ENCODE measurements around the gene KRT39.

KRT39 gene

DNA sequence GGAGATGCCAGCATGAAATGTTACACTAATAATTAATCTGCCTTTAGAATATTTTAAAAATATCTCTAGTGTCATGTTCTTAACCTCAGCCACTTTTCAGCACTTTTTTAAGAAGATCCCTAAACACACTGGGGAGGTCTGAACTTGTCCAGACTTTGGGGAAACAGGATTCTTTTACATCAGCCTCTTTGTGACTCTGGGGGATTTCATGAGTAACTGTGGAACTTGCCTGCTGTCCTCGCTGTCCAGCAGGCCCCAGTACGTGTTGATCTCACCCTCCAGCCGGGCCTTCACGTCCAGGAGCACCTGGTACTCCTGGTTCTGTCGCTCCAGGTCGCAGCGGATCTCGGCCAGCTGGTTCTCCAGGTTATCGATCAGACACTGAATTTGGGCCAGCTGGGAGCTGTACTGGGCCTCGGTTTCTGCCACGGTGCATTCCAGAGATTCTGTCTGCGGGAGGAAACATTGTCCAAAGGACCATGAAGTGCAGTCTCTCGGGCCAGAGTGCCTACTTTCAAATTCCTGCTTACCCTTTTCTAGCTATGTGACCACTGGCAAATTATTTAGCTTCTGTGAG lies 11.9 kb upstream of the KRT39 start:
- DNase-seq, result no peak

DNA sequence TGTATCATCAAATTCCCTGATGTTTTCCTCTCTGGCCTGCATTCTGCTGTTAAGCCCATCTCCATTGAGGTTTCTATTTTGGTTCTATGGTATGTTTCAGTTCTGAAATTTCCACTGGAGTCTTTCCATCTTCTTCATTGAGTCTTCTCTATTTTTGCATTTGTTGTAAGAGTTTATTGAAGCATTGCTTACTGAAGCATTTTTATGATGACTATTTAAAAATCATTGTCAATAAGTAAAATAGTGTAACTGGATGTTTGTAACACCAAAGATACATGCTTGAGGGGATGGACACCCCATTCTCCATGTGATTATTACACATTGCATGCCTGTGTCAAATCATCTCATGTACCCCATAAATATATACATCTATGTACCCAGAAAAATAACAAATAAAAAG lies 8.8 kb upstream of the KRT39 start:
- DNase-seq, result no peak

DNA sequence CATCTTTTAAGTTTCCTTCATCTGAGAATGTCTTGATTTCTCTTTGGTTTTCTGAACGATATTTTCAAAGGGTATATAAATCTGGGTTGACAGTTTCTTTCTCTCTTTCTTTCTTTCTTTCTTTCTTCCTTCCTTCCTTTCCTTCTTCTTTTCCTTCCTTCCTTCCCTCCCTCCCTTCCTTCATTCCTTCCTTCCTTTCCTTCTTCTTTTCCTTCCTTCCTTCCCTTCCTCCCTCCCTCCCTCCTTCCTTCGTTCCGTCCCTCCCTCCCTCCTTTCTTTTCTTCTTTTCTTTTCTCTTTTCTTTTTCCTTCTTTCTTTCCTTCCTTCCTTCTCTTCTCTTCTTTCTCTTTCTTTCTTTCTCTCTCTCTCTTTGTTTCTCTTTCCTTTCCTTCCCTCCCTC lies 7.6 kb upstream of the KRT39 start:
- DNase-seq, result no peak

DNA sequence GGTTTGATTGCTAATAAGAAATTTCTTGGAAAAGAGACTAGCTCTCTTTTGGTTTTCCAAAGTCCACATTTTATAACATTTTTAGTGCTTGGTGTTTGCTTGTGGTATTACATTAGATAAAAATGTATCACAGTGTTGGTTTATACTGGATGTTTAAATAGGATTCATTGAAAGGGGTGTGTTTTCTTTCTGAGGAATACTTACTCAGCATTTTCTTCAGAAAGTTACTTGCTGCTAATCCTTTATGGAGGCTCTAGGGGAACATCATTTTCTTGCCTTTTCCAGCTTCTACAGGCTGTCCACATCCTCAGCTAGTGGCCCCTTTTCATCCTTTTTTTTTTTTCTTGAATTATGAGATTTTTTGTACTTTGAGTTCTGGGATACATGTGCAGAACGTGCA lies 834 bp upstream of the KRT39 start:
- DNase-seq, result no peak

DNA sequence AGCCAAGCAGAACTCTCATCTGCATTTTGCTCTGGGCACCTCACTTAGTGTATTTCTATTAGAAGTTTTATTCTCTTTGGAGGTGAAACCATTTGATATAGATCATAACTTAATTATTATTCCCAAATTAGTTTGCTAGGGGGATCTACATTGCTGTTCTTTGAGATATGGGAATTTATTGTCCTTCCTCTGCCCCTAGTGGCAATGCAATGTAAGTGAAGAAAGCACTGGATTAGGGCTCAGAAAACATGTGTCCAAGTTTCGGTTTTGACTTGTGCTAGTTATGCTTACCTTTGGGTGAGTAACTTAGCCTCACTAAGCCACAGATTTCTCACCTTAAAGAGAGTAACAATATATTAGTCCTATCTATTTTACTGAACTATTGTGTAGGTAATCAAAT lies 2.9 kb downstream of the KRT39 start:
- no peak for DNase-seq

DNA sequence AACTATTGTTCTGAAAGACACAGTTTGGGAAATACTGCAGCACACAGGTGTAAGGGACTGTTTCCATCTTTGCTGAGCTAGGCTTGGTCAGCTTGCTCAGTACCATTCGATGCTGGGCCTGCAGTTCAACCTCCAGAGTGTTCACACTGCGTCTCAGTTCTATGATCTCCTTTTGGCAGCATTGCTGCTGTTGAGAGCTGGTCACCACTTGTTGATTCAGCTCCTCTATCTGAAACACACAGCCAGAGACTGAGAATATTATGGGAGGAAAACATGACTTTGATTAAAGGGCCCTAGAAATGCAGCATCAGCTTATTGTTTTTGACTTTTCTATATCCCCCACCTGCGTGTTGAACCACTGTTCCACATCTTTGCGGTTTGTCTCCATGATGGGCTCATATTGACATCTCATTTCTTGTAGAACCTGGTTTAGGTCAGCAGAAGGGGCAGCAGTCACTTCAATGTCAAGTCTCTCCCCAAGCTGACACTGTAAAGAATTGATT lies 4.6 kb downstream of the KRT39 start:
- DNase-seq, result no peak

DNA sequence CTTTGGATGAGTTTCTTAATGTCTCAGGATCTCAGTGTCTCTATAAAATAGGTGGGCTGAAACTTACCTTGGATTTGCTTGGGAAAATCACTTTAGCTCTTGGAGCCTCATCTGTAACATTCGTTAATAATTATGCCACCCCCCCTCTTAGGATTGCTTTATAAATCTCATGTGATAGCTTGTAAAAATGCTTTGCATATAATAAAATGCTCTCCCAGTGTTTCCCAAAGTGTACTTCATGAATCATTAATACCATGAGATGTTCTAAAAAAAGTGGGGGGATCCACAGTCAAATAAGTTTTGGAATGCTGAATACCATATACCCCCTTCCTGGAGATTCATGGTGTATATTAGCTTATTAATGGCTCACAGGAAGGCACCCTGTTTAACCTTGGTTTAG lies 5.2 kb downstream of the KRT39 start:
- no peak for DNase-seq

DNA sequence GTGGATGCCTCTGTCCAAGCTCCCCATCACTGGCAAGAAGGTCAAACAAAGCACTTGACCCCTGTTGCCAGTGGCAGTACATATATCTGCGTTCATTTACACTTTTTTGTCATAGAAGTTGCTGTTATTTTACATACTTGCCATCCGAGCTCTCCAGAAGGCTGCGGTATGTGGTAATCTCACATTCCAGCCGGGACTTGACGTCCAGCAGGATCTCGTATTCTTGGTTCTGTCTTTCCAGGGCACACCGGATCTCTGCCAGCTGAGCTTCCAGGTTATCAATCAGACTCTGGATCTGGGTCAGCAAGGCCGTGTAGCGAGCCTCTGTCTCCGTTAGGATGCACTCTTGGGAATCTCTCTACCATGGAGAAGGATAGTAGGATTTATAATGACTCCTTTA lies 6.6 kb downstream of the KRT39 start:
- no peak for DNase-seq

DNA sequence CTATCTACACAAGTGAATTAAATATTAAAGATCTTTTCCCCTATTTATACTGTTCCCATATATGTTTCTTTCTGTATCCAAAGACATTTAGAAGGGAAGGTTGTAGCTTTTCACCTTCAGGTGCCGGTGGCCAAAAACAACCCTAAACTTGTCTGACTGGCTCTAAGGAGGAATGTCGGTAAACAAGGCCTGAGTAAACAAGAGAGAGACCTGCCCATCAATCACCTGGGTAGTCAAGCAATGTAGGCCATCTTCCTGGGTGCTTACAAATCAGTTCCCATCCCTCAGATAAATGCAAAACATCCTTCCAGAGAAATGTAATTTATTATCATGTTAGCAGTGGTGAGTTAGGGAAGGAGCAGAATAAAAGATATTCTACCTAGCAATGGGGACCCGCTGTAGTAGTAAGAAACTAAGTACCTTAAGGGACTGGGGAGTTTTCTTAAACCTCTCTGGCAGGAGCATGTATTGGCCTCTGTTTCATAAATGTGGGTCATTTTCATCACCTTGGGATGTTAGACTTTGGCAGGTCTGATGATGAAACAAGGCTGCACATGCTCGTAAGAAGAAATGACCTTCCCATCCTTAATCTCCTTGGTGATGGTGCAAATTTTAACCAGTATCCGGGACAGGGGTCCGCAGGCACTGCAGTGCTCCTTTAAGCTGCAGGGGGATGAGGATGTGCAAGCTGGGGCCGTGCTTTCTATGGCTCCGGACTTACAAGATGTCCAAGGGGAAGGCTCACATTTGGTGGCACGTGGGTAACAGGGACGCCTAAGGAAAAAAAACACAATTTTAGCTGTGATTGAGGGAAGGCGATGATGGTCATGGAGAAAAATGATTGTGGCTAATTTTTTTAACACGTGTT lies 8.4 kb downstream of the KRT39 start:
- DNase-seq, result no peak

DNA sequence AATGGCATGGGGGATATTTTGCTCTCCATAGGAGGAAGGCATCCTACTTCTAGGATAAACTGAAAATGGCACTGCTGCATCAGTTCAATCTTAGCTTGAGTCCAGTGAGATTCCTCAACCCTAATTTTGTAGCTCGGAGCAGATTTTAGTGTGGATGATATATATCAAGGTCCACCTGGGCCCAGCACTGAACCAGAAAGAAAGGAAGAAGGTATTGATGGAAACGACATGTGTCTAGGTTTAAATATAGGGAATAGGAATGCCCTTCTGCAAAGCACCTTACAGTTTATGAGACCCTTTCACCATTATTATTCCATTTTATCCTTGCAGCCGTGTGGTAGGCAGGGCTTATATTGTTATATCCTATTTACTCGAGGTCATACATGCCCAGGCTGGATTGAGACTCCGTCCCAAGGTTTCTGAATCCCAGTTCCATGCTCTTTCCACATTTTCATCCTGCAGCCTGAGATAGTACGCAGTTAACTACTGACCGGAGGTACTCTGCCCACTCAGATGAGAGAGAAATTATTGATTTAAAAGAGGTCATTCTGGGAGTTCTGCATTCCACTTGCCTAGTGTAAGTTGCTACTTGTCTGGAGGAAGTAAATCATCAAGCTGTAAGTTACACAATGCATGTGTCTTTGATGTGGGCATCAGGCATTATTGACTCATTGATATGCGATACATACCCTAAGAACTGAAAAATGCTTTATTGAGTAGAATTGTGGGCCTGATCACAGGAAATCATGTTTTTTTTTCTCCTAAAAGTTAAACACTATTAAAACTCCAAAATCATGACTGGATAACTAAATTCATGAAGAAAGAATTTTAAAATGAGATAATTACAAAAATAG lies 10.1 kb downstream of the KRT39 start:
- no peak for DNase-seq

DNA sequence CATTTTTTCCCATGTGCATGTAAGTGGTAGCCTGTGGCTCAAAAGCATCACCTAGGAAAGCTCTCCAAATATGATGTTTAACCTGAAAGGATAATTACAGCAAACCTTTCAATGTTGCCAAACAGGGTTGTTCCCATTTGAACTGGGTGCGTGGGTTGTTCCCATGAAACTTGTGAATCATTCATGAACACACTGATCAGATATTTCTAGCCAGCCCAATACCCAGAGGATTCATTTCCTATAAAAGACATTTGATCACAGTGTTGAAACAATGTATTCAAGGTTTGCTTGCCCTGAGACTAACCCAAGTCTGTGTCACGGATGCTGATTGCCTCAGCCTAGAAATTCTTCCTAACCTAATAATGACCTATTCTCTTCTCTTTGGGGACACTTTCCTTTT lies 12.9 kb downstream of the KRT39 start:
- DNase-seq, result no peak

DNA sequence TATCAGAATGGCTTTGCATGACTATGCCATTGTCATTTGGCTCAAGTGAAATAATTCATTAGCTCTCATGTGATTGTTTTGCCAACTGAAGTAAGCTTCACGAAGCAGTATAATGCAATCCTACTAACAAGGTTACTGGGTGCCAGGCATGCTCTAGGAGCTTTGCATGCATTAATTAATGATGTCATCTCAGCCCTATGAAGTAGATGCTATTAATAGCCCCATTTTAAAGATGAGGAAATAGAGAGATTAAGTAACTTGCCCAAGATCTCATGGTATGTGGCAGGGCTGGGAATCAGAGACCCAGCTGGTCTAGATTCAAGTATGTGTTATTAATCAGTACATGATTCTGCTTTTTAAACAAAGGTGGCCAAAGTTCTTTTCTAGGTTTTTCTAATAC lies 14.1 kb downstream of the KRT39 start:
- DNase-seq, result no peak

DNA sequence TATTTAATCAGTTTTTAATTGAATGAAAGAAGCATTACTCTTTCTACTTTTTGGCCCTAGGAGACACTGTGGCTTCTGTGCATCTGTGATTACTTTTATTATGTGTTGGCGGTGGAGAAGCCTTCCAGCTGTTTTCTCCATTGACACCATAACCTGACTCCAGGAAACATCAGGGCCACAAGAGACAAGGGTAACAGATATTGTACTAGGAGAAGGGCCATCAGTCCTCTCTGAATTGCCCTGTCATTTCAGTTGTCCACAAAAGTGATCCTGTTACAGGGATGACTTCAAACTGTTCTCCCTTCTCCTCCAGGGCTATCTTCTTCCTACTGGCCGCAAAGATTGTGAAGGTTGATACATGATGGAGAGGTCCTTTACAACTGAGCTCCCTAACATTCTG lies 14.6 kb downstream of the KRT39 start:
- DNase-seq, result no peak

DNA sequence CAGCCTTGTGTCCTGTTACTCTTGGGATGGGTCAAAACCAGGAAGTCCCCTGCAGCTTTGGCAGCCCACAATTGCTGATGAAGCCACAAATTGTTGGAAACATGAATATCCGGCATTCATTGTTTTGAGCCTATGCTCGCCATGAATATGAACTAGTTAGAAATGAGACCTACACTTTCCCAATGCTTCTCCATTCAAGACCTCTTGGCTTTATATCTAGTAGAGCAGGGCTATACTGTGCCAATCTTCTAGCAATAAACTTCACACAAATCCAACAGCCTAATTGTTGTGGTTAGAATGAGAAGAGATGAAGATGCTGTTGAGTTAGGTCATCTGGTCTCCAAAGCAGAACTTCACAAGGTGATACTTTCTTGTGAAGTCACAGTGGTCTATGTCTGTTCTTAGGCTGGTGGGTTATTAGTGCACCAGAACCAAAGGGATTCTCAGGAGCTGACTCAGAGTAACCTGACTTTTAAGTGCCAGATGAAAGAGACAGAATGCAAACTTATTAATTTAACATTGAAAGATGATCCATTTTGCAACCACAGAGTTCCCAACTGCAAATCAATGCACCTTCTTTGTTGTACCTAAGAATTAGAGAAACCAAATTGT lies 15.6 kb downstream of the KRT39 start:
- DNase-seq, result no peak

DNA sequence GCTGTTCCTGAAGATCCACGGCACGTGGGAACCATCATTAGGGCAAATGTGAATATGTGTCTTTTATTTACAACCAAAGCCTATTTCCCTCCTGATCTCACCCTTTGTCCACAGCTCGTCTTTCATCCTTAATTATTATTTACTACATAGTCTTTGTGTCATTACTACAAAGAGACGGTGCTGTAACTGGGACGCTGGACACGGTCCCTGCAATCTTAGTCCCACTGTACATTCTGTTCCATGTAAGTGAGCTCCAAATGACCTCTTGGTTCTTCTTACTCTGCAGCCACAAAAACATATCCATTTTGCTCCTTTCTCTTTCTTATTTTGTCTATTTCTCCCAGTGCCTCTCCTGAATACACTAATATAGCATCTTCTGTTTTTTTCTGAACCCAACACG lies 16.6 kb downstream of the KRT39 start:
- DNase-seq, result no peak

DNA sequence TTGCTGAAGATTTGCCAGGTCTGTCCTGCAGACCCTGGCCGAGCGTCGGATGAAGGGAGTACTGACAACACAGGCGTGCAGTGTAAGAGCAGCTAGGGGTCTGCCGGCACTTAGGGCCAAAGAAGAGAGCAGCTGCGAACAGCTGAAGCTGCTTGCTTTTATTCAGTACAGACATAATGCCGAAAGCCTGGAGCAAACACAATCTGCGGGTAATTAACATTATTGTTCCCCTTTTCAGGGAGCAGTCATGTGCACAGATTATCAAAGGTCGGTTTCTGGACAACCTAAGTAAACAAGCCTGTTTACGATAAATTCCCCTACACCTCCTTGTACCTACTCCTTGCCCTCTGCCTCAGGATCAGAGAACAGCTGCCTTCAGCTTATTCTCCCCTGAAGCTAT lies 17.3 kb downstream of the KRT39 start:
- DNase-seq, result no peak

DNA sequence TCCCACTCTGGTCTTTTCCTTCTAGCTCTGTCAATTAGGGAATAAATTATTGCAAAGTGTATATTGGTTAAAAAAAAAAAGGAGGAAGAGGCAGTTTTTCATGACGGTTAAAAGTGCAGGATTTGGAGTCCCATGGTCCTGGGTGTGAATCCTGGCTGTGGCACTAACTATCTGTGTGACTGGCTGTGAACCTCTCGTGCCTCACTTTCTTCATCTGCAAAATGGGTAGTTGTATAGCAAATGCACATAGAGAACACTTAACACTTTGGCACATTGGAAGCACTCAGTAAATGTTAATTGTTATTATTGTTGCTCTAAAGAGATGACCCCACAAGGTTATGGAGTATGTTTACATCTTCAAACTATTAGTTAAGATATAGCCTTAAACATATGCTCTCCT lies 18.8 kb downstream of the KRT39 start:
- no peak for DNase-seq

DNA sequence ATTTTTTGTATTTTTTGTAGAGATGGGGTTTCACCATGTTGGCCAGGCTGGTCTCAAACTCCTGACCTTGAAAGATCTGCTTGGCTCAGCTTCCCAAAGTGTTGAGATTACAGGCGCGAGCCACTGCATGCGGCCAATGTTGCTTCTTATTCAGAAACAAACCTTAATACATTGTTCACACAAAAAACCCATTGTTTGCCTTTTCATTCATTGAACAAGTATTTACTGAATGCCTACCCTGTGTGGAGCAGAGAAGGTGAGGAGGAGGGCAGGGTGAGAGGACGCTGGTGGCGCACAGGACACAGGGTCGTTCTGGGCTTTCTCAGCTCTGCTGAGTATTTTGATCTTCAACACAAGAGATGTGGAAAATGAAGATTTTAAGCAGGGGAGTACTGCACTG lies 21.3 kb downstream of the KRT39 start:
- no peak for DNase-seq

DNA sequence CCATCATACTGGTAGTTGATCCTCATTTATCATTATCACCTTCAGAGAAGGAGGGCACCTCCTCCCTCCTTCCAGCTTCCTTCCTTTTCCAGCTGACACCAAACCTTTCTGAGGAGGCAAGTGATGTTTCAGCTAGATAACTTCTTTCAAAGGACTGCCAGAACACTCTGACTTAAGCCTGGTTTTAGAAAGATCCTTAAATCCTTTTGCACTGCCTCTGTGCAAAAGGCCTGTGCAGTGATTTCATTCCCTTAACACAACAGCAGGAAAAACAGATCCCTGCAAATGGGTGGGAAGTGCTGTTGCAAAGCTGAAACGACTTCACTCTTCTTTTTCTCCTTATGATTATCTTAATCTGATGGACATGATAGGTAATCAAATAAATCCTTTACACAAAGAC lies 22.2 kb downstream of the KRT39 start:
- DNase-seq, result no peak

DNA sequence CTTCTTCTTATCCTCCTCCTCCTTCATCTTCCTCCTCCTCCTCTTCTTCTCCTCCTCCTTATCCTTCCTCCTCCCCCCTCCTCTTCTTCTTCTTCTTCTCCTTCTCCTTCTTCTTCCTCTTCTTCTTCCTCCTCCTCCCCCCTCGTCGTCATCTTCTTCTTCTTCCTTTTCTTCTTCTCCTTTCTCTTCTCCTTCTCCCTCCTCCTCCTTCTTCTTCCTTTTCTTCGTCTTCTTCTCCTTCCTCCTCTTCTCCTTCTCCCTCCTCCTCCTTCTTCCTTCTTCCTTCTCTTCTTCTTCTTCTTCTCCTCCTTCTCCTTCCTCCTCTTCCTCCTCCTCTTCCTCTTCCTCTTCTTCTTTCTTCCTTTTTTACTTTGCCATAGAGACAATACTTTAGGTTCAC lies 24.2 kb downstream of the KRT39 start:
- DNase-seq, result no peak

DNA sequence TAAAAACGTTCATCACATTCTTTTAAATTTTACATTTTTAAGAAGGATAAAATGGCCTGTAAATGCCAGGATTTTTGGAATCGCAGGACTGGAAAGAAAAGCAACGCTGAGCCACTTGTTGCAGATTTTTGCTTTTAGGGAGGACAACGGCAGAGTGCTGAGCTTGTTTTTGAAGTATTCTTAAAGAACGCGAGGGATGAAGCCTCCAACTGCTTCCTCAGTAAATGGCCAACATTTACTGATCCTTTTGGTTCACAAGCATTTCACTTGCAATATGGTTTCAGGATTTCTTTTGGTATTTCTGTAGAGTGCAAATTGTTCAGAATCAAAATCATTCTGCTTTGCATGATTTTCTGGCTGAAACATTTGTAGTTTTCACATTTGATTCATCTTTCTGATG lies 26.5 kb downstream of the KRT39 start:
- no peak for DNase-seq

DNA sequence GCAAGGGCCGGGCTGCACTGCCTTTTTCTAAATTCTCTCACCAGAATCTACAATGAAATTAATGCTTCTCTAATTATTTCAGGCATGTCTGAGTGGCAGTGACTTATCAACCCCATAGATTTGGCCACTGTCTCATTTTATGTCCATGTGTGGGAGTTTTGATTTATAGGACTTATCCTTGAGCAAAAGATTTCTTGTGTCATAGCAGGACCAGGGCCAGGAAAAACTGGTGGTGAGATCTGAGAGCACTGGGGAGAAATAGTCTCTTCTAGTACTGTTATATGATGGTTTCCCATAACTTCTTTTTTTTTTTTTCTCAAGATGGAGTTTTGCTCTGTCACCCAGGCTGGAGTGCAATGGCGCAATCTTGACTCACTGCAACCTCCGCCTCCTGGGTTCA lies 27.8 kb downstream of the KRT39 start:
- DNase-seq, result no peak

DNA sequence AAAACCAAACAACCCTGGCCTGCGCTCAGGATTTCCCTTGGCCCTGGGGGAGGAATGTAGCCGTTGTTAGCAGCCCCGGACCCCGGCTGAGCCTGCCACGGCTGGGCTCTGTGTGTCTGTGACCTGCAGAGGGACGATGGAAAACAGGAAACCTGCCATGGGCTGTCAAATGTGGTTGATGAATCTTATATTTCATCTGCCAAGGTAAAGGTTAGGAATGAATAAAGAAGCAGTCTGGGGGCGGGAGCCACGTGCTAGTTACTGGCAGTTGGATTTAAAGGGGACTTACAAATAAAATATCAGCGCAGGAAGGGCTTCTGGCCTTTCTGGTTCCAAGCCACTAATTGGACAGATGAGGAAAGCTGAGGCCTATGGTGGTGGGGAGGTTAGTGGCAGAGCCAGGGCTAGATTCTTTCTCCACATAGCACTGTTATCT lies 29.3 kb downstream of the KRT39 start, which contains the start of gene KRT23:
Gene KRT23, minus strand, starts transcription at position 263 of the 436 bp plus-strand sequence. CDS start 1,043 bp downstream, outside the sequence.
- DNase-seq, result no peak

All from SIG-M5 (cell line).